K562 (cell line): ENCODE results near the gene DDX54. TPM values are rescaled to one million over a fixed set of nuclear protein-coding genes. Genes with fewer than 3 reads are reported as not detected.

Source experiments
- NFE2 ChIP-seq: IDR thresholded peaks from 2 replicates; pipeline ENCODE4 v1.6.1; 2014; ENCODE audit warnings: antibody characterized with exemption, low read depth
- ZNF584 ChIP-seq: fragments of 200-800 bp; sonication (Bioruptor generic); IDR thresholded peaks from 2 replicates; pipeline ENCODE4 v1.6.1; 2016; ENCODE audit warnings: low read depth, mild to moderate bottlenecking, missing genetic modification characterization, missing compliant biosample characterization
- polyA plus RNA-seq, 8 experiments: library from polyadenylated mRNA; depleted of rRNA in 4 of 8; stranded (reverse) in 5 of 8; unstranded in 3 of 8; fragments of >200 nt; fragmentation: Nextera tagmentation in 2 of 8; fragmentation: Illumina TruSeq in 1 of 8; extraction: Ambion mirVana in 2 of 8; extraction: Trizol in 1 of 8; gene quantifications; 2 replicates each; pipeline versions ENCODE4 v1.2.1 to v1.2.3, GENCODE V29; 2011 to 2014; ENCODE audit warnings: inconsistent platforms in 1 of 8, missing spikeins in 1 of 8
- total RNA-seq, 7 experiments: library from RNA; depleted of rRNA in 6 of 7; stranded (reverse); fragments of >200 nt in 6 of 7; fragmentation: Illumina TruSeq in 2 of 7; extraction: Trizol in 2 of 7; gene quantifications; 2 replicates each; pipeline versions ENCODE4 v1.2.1 to v1.2.3, GENCODE V29; 2011 to 2021; ENCODE audit warnings: low replicate concordance in 1 of 7
- TF ChIP-seq, protein P1 (sequence below): IDR thresholded peaks from 2 replicates; pipeline ENCODE4 v1.6.1; 2016; ENCODE audit warnings: missing genetic modification characterization, missing compliant biosample characterization
- TF ChIP-seq, protein P2 (sequence below): IDR thresholded peaks from 3 replicates; pipeline ENCODE4 v1.6.1; 2011; ENCODE audit warnings: borderline replicate concordance, mild to moderate bottlenecking, moderate library complexity; ENCODE audit not compliant: insufficient read length; ENCODE audit errors: extremely low read depth

The DDX54 gene
- total and polyA plus RNA-seq, 9 of the 15 experiments (the other 6 are each of a cell fraction or from before 2014, with no cell fraction given) = 1.4 to 135 (median 51.4) TPM

DNA sequence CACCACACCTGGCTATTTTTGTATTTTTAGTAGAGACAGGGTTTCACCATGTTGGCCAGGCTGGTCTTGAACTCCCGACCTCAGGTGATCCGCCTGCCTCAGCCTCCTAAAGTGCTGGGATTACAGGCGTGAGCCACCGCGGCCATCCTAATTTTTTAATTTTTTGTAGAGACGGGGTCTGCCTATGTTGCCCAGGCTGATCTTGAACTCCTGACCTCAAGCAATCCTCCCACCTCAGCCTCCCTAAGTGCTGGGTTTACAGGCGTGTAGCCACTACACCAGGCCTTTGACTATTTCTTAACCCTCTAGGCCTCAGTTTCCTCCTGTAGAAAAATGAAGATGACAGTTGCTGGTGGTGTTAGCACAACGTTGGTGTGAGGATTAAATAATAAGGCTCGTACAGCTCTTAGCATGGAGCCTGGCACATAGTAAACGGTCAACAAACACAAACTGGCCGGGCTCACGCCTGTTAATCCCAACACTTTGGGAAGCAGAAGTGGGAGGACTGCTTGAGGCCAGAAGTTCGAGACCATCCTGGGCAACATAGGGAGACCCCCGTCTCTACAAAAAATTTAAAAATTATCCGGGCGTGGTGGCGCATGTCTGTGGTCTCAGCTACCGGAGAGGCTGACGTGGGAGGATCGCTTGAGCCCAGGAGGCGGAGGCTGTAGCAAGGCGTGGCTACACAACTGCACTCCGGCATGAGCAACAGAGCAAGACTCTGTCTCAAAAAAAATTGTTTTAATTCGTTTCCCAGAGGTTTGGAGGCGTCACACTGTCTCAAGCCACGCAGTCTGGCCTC lies 979 bp downstream of the DDX54 start (continued):
- TF ChIP-seq, protein P1, sequence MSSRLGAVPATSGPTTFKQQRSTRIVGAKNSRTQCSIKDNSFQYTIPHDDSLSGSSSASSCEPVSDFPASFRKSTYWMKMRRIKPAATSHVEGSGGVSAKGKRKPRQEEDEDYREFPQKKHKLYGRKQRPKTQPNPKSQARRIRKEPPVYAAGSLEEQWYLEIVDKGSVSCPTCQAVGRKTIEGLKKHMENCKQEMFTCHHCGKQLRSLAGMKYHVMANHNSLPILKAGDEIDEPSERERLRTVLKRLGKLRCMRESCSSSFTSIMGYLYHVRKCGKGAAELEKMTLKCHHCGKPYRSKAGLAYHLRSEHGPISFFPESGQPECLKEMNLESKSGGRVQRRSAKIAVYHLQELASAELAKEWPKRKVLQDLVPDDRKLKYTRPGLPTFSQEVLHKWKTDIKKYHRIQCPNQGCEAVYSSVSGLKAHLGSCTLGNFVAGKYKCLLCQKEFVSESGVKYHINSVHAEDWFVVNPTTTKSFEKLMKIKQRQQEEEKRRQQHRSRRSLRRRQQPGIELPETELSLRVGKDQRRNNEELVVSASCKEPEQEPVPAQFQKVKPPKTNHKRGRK (tag) = no peak
- TF ChIP-seq, protein P2, sequence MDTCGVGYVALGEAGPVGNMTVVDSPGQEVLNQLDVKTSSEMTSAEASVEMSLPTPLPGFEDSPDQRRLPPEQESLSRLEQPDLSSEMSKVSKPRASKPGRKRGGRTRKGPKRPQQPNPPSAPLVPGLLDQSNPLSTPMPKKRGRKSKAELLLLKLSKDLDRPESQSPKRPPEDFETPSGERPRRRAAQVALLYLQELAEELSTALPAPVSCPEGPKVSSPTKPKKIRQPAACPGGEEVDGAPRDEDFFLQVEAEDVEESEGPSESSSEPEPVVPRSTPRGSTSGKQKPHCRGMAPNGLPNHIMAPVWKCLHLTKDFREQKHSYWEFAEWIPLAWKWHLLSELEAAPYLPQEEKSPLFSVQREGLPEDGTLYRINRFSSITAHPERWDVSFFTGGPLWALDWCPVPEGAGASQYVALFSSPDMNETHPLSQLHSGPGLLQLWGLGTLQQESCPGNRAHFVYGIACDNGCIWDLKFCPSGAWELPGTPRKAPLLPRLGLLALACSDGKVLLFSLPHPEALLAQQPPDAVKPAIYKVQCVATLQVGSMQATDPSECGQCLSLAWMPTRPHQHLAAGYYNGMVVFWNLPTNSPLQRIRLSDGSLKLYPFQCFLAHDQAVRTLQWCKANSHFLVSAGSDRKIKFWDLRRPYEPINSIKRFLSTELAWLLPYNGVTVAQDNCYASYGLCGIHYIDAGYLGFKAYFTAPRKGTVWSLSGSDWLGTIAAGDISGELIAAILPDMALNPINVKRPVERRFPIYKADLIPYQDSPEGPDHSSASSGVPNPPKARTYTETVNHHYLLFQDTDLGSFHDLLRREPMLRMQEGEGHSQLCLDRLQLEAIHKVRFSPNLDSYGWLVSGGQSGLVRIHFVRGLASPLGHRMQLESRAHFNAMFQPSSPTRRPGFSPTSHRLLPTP = no peak
- TF ChIP-seq ZNF584 (CRISPR knock-in tag) = no peak; the same call in 1 of the 2 replicates
- no peak for TF ChIP-seq NFE2
- TF ChIP-seq, all 486 proteins: peak for 13
